ENCODE results near the gene RASSF5. TPM values are rescaled to one million over a fixed set of nuclear protein-coding genes. Genes with fewer than 3 reads are reported as not detected.

Gene RASSF5
- total and polyA plus RNA-seq, 2 of the 13 experiments (the other 11 are each of a cell fraction or from before 2014, with no cell fraction given): 0.18 to 0.40 TPM

DNA sequence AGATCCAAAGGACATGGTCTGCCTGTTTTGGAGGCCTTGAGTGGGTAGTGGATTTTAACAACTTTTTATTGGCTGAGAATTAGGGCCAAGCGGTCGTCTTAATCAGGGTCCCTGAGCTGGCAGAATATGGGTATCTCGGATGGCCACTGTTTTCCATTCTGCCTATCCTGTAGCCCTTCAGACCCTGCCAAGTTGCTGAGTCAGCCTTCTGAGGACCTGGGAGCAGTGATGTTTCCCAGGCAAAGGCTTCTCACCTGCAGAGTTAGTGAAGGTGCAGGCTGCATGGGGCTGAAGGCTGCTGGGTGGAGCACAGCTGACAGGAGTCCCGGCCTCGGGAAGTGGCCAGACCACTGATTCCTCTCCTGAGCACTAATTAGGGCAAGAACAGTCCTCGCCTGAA, 11.4 kb downstream of the RASSF5 start:
- ChIA-PET CTCF (ENCODE audit: low intra/inter-chr PET ratio, low total read pairs) (no interaction called here), POLR2A (no interaction called here)
- Histone ChIP-seq H3K27me3 (ENCODE audit: control insufficient read depth in 1 of 2, insufficient read depth in 2 of 2, low read length in 2 of 2) (peaks cover 0 to 1% of the 10 kb centered on the region in 2 experiments; a peak in 1 of 5 replicates), H3K9ac (ENCODE audit: insufficient read depth, low read depth, low read length) (no peak overlapping the region), H4K20me1 (ENCODE audit: insufficient read depth, low read length) (no peaks in the 10 kb centered on the region), H2AFZ (ENCODE audit: low read length) (no peak overlapping the region), H3K79me2 (ENCODE audit: insufficient read depth, low read length) (no peaks in the 10 kb centered on the region), H3K4me1 (ENCODE audit: insufficient read depth, low read length) (peaks cover 34% of the 10 kb centered on the region), H3K27ac (ENCODE audit: extremely low read length, insufficient read depth, low read length) (no peak overlapping the region), H3K9me3 (ENCODE audit: low read length) (no peaks in the 10 kb centered on the region), H3K36me3 (replicated peaks in 1 of 2; ENCODE audit: control insufficient read depth in 1 of 2, insufficient read depth in 2 of 2, low read length in 2 of 2) (no peaks in the 10 kb centered on the region), H3K4me2 (ENCODE audit: low read depth, low read length) (no peak overlapping the region), H3K4me3 (replicated peaks in 1 of 3; ENCODE audit: insufficient read depth in 1 of 3, low read depth in 2 of 3, low read length in 3 of 3) (no peak overlapping the region)
- 51% methylated on average over 6 of the region's 6 CpGs for WGBS (ENCODE audit: low lambda C conversion rate)
- DNase-seq (ENCODE audit: low spot score): no peak
- TF ChIP-seq POLR2G (IDR thresholded peaks at IDR 0.05; ENCODE audit: low read depth, low read length) (no peak), ZFP82 (CRISPR knock-in tag; IDR thresholded peaks at IDR 0.05; ENCODE audit: borderline replicate concordance) (no peak), NR2F1 (CRISPR knock-in tag; IDR thresholded peaks at IDR 0.05) (no peak), DMAP1 (CRISPR knock-in tag; IDR thresholded peaks at IDR 0.05) (no peak), MED13 (CRISPR knock-in tag; IDR thresholded peaks at IDR 0.05) (no peak), ZNF598 (CRISPR knock-in tag; IDR thresholded peaks at IDR 0.05; ENCODE audit: borderline replicate concordance) (no peak), NR1H2 (CRISPR knock-in tag; IDR thresholded peaks at IDR 0.05; ENCODE audit: borderline replicate concordance, low read depth) (no peak), MAFF (IDR thresholded peaks at IDR 0.05; ENCODE audit: low read depth, low read length) (peak; percentile 89), NCOA1 (CRISPR knock-in tag; IDR thresholded peaks at IDR 0.05) (no peak), MAFK (conservative IDR thresholded peaks at IDR 0.05 in 1 of 2, IDR thresholded peaks at IDR 0.05 in 1 of 2; ENCODE audit: low read length in 2 of 2) (peak; percentile 91 to 95), ZNF746 (CRISPR knock-in tag; IDR thresholded peaks at IDR 0.05) (no peak), RCOR2 (CRISPR knock-in tag; IDR thresholded peaks at IDR 0.05) (no peak)
- TF ChIP-seq, protein P1, sequence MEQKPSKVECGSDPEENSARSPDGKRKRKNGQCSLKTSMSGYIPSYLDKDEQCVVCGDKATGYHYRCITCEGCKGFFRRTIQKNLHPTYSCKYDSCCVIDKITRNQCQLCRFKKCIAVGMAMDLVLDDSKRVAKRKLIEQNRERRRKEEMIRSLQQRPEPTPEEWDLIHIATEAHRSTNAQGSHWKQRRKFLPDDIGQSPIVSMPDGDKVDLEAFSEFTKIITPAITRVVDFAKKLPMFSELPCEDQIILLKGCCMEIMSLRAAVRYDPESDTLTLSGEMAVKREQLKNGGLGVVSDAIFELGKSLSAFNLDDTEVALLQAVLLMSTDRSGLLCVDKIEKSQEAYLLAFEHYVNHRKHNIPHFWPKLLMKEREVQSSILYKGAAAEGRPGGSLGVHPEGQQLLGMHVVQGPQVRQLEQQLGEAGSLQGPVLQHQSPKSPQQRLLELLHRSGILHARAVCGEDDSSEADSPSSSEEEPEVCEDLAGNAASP (CRISPR knock-in tag; IDR thresholded peaks at IDR 0.05; ENCODE audit: borderline replicate concordance): no peak
- TF ChIP-seq, protein P2, sequence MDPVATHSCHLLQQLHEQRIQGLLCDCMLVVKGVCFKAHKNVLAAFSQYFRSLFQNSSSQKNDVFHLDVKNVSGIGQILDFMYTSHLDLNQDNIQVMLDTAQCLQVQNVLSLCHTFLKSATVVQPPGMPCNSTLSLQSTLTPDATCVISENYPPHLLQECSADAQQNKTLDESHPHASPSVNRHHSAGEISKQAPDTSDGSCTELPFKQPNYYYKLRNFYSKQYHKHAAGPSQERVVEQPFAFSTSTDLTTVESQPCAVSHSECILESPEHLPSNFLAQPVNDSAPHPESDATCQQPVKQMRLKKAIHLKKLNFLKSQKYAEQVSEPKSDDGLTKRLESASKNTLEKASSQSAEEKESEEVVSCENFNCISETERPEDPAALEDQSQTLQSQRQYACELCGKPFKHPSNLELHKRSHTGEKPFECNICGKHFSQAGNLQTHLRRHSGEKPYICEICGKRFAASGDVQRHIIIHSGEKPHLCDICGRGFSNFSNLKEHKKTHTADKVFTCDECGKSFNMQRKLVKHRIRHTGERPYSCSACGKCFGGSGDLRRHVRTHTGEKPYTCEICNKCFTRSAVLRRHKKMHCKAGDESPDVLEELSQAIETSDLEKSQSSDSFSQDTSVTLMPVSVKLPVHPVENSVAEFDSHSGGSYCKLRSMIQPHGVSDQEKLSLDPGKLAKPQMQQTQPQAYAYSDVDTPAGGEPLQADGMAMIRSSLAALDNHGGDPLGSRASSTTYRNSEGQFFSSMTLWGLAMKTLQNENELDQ (CRISPR knock-in tag; IDR thresholded peaks at IDR 0.05; ENCODE audit: borderline replicate concordance): no peak
- no peak for FAIRE-seq
- intact Hi-C loops (cut with micrococcal nuclease; ENCODE audit: unreplicated experiment) (no loop called here), in situ Hi-C loops (cut with HindIII; ENCODE audit: extremely low pct_ligation_motif_present, low pct_unique_long_range_greater_than_20kb) (no loop called here)
- ATAC-seq: no peak
- no TSS peak for BruUV-seq (replicated peaks)
